HepG2 (cell line): ENCODE data around the gene PRKAR1B. TPM values are rescaled to one million over a fixed set of nuclear protein-coding genes. Genes with fewer than 3 reads are reported as not detected.

Source experiments
- ATAC-seq: fragments of 200-7000 bp; cut with Tn5 transposase; 3 replicates; pipeline ENCODE4 v1.9.1; 2020; ENCODE audit warnings: mild to moderate bottlenecking, moderate library complexity
- BruUV-seq: library from RNA; stranded (reverse); fragments of 400-500 nt; replicated peaks from 2 replicates; lab custom pipeline; 2021; lab: Mats Ljungman, UMichigan
- CTCF ChIA-PET: fragments of 300-600 bp; formaldehyde crosslinking; extraction: SDS; loops from one replicate; lab custom pipeline; 2021; ENCODE audit warnings: low total read pairs, inconsistent platforms, low intra/inter-chr PET ratio; lab: Yijun Ruan, JAX
- POLR2A ChIA-PET: fragments of 350-600 bp; sonication (Branson Sonifier 250); formaldehyde crosslinking; loops from one replicate; lab custom pipeline; 2020; ENCODE audit warnings: antibody characterized with exemption, inconsistent platforms; lab: Yijun Ruan, JAX
- DNase-seq: peaks from one replicate; pipeline ENCODE4 v3.0.0-alpha.2; 2015; ENCODE audit warnings: low spot score
- FAIRE-seq: peaks from 3 replicates; lab custom pipeline; 2011; peaks lifted over from hg19 to GRCh38; lab: Jason Lieb, UNC
- H2AFZ ChIP-seq: one replicate; pipeline ENCODE4 v1.6.1; 2011; ENCODE audit warnings: low read length, inconsistent platforms
- H3K27ac ChIP-seq: fragments of 300-600 bp; 3 replicates; pipeline ENCODE4 v1.8.0; 2011; ENCODE audit warnings: mixed run types, mild to moderate bottlenecking, mixed read lengths, low read length, inconsistent platforms; ENCODE audit not compliant: insufficient read depth; ENCODE audit errors: extremely low read length
- H3K27me3 ChIP-seq, 2 experiments: fragments of 200-600 bp in 1 of 2; 2 replicates in 1 of 2; 3 replicates in 1 of 2; pipeline versions ENCODE4 v1.6.0 to v1.8.0; 2011; ENCODE audit warnings: low read length in 2 of 2, mild to moderate bottlenecking in 2 of 2, moderate library complexity in 2 of 2, inconsistent platforms in 1 of 2; ENCODE audit not compliant: insufficient read depth in 2 of 2, control insufficient read depth in 1 of 2
- H3K36me3 ChIP-seq, 2 experiments: fragments of 200-600 bp in 1 of 2; replicated peaks in 1 of 2; 2 replicates in 1 of 2; 3 replicates in 1 of 2; pipeline versions ENCODE4 v1.5.1 to v1.8.0; 2011; ENCODE audit warnings: low read length in 2 of 2, inconsistent platforms in 1 of 2; ENCODE audit not compliant: insufficient read depth in 2 of 2, control insufficient read depth in 1 of 2
- H3K4me1 ChIP-seq: 2 replicates; pipeline ENCODE4 v1.5.1; 2012; ENCODE audit warnings: low read length, inconsistent platforms; ENCODE audit not compliant: insufficient read depth
- H3K4me2 ChIP-seq: 2 replicates; pipeline ENCODE4 v1.6.0; 2011; ENCODE audit warnings: low read depth, low read length, inconsistent platforms
- H3K4me3 ChIP-seq, 3 experiments: fragments of 200-600 bp in 1 of 3; sonication (generic), shearing (Covaris generic) in 1 of 3; replicated peaks in 1 of 3; 2 replicates each; pipeline ENCODE4 v1.5.1; 2011 to 2016; ENCODE audit warnings: low read length in 3 of 3, inconsistent platforms in 2 of 3, low read depth in 2 of 3, mild to moderate bottlenecking in 2 of 3, control low read depth in 1 of 3, mixed read lengths in 1 of 3; ENCODE audit not compliant: insufficient read depth in 1 of 3
- H3K79me2 ChIP-seq: one replicate; pipeline ENCODE4 v1.6.1; 2011; ENCODE audit warnings: low read length, inconsistent platforms; ENCODE audit not compliant: insufficient read depth
- H3K9ac ChIP-seq: 2 replicates; pipeline ENCODE4 v1.6.0; 2011; ENCODE audit warnings: mild to moderate bottlenecking, low read depth, low read length, inconsistent platforms; ENCODE audit not compliant: insufficient read depth
- H3K9me3 ChIP-seq: 2 replicates; pipeline ENCODE4 v1.5.1; 2012; ENCODE audit warnings: mild to moderate bottlenecking, low read length
- H4K20me1 ChIP-seq: 2 replicates; pipeline ENCODE4 v1.6.0; 2011; ENCODE audit warnings: inconsistent platforms, mild to moderate bottlenecking, low read length, moderate library complexity; ENCODE audit not compliant: insufficient read depth
- ARNTL ChIP-seq: sonication (generic); formaldehyde crosslinking; IDR thresholded peaks from 2 replicates; pipeline ENCODE4 v1.4.0; 2020; ENCODE audit warnings: mild to moderate bottlenecking, missing genetic modification reagents
- BORCS8-MEF2B ChIP-seq: sonication (generic); formaldehyde crosslinking; IDR thresholded peaks from 2 replicates; pipeline ENCODE4 v1.8.0; 2022; ENCODE audit warnings: mild to moderate bottlenecking, missing genetic modification reagents
- RCOR2 ChIP-seq: IDR thresholded peaks from 2 replicates; pipeline ENCODE4 v1.6.1; 2016; ENCODE audit warnings: missing biosample characterization, missing genetic modification reagents
- SOX6 ChIP-seq, 2 experiments: fragments of 450-650 bp in 1 of 2; sonication (generic) in 1 of 2; formaldehyde crosslinking in 1 of 2; IDR thresholded peaks; 2 replicates each; pipeline versions ENCODE4 v1.4.0 to v1.6.1; 2017 to 2020; ENCODE audit warnings: antibody characterized with exemption in 1 of 2, mild to moderate bottlenecking in 1 of 2, missing genetic modification reagents in 1 of 2
- TBP ChIP-seq: sonication (generic); formaldehyde crosslinking; IDR thresholded peaks from 2 replicates; pipeline ENCODE4 v1.5.0; 2020; ENCODE audit warnings: missing genetic modification reagents
- ZNF160 ChIP-seq: sonication (generic); formaldehyde crosslinking; IDR thresholded peaks from 2 replicates; pipeline ENCODE4 v1.8.0; 2022; ENCODE audit warnings: mild to moderate bottlenecking, inconsistent platforms, missing genetic modification reagents
- ZNF550 ChIP-seq: sonication (generic); formaldehyde crosslinking; IDR thresholded peaks from 2 replicates; pipeline ENCODE4 v1.4.0; 2020; ENCODE audit warnings: mild to moderate bottlenecking, missing genetic modification reagents, borderline replicate concordance
- ZNF777 ChIP-seq: sonication (generic); formaldehyde crosslinking; IDR thresholded peaks from 2 replicates; pipeline ENCODE4 v1.4.0; 2020; ENCODE audit warnings: missing genetic modification reagents
- WGBS: methylation state at CpG from one replicate; pipeline ENCODE4 v1.1.6; 2017; ENCODE audit warnings: low lambda C conversion rate; 5-methylcytosine and 5-hydroxymethylcytosine counted together
- in situ Hi-C: cut with HindIII; loops from 2 replicates; pipeline ENCODE4 v1.10.0; 2017; ENCODE audit warnings: low pct_unique_long_range_greater_than_20kb; ENCODE audit not compliant: extremely low pct_ligation_motif_present
- intact Hi-C: fragments of 100-400 bp; cut with micrococcal nuclease; formaldehyde crosslinking; loops from one replicate; pipeline ENCODE4 v1.10.0; 2022; ENCODE audit not compliant: unreplicated experiment
- polyA plus RNA-seq, 8 experiments: library from polyadenylated mRNA; depleted of rRNA in 3 of 8; stranded (reverse) in 7 of 8; unstranded in 1 of 8; fragments of >200 nt; fragmentation: Illumina TruSeq in 4 of 8; extraction: Trizol in 4 of 8; gene quantifications; 2 replicates each; pipeline versions ENCODE4 v1.2.1 to v1.2.3, GENCODE V29; 2011 to 2016; ENCODE audit warnings: low read depth in 4 of 8, missing spikeins in 1 of 8, mixed read lengths in 1 of 8; ENCODE audit not compliant: insufficient read depth in 1 of 8
- total RNA-seq, 5 experiments: library from RNA; depleted of rRNA; stranded (reverse); fragments of >200 nt; fragmentation: Illumina TruSeq; extraction: Trizol; gene quantifications; 2 replicates each; pipeline ENCODE4 v1.2.3, GENCODE V29; 2016; ENCODE audit warnings: low read depth in 1 of 5
- TF ChIP-seq, protein P1 (sequence below): sonication (generic); formaldehyde crosslinking; IDR thresholded peaks from 2 replicates; pipeline ENCODE4 v1.8.1; 2023; ENCODE audit warnings: mild to moderate bottlenecking, missing genetic modification reagents
- TF ChIP-seq, protein P2 (sequence below): sonication (generic); formaldehyde crosslinking; IDR thresholded peaks from 2 replicates; pipeline ENCODE4 v1.5.0; 2020; ENCODE audit warnings: mild to moderate bottlenecking, missing genetic modification reagents, borderline replicate concordance

The PRKAR1B gene
- total and polyA plus RNA-seq, 2 of the 13 experiments (the other 11 are each of a cell fraction or from before 2014, with no cell fraction given): 7.9 to 28.2 TPM

DNA sequence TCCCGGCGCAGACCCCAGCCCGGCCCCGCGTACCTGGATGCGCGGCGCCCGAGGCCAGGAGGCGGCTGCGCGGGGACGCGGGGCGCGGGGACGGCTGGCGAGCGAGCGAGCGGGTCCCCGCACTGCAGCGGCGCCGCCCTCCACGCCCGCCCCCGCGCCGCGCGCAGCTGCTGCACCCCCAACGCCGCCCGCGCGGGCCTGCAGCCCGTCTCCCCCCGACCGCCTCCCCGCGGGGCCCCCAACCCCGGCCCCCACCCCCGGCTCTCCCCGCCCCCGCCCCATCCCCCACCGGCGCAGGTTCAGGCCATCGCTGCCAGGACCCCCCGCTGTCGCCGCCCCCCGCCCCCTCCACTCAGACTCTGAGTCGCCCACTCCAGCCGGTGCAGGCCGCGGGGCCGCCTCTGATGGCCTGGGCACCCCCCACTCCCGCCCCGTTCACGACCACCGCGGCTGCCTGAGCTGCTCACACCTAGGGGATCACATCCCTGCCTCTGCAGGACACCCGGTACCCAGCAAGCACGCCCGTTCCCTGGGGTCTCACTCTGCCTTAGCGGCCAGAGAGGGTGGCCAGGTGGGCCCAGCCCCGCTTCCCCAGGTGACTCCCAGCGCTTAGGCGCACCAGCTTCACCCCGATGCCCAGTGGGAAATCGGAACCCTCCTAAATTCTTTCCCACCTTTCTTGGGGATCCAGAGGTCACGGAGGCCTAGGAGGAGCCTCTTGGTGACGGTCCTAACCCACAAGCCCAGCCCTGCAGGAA, 14.5 kb downstream of the PRKAR1B start (continued):
- TF ChIP-seq, protein P1, sequence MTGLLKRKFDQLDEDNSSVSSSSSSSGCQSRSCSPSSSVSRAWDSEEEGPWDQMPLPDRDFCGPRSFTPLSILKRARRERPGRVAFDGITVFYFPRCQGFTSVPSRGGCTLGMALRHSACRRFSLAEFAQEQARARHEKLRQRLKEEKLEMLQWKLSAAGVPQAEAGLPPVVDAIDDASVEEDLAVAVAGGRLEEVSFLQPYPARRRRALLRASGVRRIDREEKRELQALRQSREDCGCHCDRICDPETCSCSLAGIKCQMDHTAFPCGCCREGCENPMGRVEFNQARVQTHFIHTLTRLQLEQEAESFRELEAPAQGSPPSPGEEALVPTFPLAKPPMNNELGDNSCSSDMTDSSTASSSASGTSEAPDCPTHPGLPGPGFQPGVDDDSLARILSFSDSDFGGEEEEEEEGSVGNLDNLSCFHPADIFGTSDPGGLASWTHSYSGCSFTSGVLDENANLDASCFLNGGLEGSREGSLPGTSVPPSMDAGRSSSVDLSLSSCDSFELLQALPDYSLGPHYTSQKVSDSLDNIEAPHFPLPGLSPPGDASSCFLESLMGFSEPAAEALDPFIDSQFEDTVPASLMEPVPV (CRISPR knock-in tag): no peak
- TF ChIP-seq RCOR2 (CRISPR knock-in tag) (no peak), SOX6 (IDR thresholded peaks at IDR 0.05) (no peak), SOX6 (CRISPR knock-in tag; IDR thresholded peaks at IDR 0.05) (no peak), BORCS8-MEF2B (CRISPR knock-in tag) (no peak), ARNTL (CRISPR knock-in tag) (no peak)

DNA sequence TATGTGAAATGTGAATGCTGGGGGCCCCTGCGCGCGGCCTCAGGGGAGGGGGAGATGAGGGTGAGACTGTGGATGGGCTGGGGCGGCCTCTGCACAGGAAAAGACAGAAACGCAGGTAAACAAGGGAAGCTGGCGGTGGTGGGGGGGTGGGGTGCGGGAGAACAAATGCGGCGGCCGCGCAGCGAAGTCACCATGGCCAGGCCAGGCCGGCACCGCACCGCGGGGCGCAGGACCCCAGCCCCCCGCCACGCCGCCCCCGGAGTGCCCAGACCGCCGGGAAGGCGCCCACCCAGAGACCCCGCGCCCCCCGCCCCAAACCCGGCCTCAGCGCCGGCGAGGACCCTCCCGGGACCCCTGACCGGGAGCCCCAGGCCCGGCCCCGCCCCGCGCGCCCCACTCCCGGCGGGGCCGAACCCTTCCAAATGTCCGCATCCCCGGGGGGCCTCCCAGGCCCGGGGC, 15.1 kb downstream of the PRKAR1B start:
- H4K20me1 ChIP-seq: no peaks in the 10 kb centered on the region
- no peak for DNase-seq

More for the DNA sequence above, 15.1 kb downstream of the PRKAR1B start:
- no peak for ATAC-seq
- CTCF ChIA-PET: no interaction called here
- no TSS peak for BruUV-seq
- H2AFZ ChIP-seq: no peak overlapping the region
- POLR2A ChIA-PET: no interaction called here
- peaks cover 2% of the 10 kb centered on the region for H3K79me2 ChIP-seq
- no peak for TF ChIP-seq ZNF160 (CRISPR knock-in tag)
- TF ChIP-seq, protein P2, sequence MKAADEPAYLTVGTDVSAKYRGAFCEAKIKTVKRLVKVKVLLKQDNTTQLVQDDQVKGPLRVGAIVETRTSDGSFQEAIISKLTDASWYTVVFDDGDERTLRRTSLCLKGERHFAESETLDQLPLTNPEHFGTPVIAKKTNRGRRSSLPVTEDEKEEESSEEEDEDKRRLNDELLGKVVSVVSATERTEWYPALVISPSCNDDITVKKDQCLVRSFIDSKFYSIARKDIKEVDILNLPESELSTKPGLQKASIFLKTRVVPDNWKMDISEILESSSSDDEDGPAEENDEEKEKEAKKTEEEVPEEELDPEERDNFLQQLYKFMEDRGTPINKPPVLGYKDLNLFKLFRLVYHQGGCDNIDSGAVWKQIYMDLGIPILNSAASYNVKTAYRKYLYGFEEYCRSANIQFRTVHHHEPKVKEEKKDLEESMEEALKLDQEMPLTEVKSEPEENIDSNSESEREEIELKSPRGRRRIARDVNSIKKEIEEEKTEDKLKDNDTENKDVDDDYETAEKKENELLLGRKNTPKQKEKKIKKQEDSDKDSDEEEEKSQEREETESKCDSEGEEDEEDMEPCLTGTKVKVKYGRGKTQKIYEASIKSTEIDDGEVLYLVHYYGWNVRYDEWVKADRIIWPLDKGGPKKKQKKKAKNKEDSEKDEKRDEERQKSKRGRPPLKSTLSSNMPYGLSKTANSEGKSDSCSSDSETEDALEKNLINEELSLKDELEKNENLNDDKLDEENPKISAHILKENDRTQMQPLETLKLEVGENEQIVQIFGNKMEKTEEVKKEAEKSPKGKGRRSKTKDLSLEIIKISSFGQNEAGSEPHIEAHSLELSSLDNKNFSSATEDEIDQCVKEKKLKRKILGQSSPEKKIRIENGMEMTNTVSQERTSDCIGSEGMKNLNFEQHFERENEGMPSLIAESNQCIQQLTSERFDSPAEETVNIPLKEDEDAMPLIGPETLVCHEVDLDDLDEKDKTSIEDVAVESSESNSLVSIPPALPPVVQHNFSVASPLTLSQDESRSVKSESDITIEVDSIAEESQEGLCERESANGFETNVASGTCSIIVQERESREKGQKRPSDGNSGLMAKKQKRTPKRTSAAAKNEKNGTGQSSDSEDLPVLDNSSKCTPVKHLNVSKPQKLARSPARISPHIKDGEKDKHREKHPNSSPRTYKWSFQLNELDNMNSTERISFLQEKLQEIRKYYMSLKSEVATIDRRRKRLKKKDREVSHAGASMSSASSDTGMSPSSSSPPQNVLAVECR: no peak
- TF ChIP-seq ZNF777: no peak
- no peak for TF ChIP-seq TBP (CRISPR knock-in tag)
- no peak for TF ChIP-seq ZNF550 (CRISPR knock-in tag)
- TF ChIP-seq, all 625 proteins: peak for 0
- Histone ChIP-seq H3K9me3 (no peaks in the 10 kb centered on the region), H3K9ac (no peak overlapping the region), H3K4me2 (no peak overlapping the region), H3K27me3 (no peaks in the 10 kb centered on the region), H3K36me3 (peaks cover 5 to 20% of the 10 kb centered on the region in 2 experiments; a peak in 4 of 5 replicates), H3K27ac (no peak overlapping the region), H3K4me3 (no peak overlapping the region), H3K4me1 (no peaks in the 10 kb centered on the region)
- 98% methylated on average over 27 of the region's 44 CpGs for WGBS
- no peak for FAIRE-seq
- intact Hi-C loops (no loop called here), in situ Hi-C loops (no loop called here)
